Lower leg skin (tissue), 3 donors: ENCODE results near the gene EXOC3L2.

Experiments
- CTCF ChIP-seq, 3 donors: fragments of 450-650 bp; IDR thresholded peaks; one replicate each; pipeline ENCODE4 v1.5.1; 2016; ENCODE audit warnings: antibody characterized with exemption in 3 of 3, mild to moderate bottlenecking in 3 of 3, moderate library complexity in 2 of 3
- POLR2A ChIP-seq, 2 donors: fragments of 450-650 bp; IDR thresholded peaks; one replicate each; pipeline ENCODE4 v1.6.1; 2016 to 2017; ENCODE audit warnings: antibody characterized with exemption in 2 of 2, mild to moderate bottlenecking in 1 of 2, moderate library complexity in 1 of 2

GRCh38 chr19:45177817-45178261 is 67.4 kb downstream of the EXOC3L2 start, which contains the start of gene TRAPPC6A:
- TF ChIP-seq POLR2A (IDR thresholded peaks at IDR 0.05) (peak in 1 of 2 donors; percentile 39), CTCF (IDR thresholded peaks at IDR 0.05) (no peak)
